Measurements from ENCODE around the gene SDF4. TPM values are rescaled to one million over a fixed set of nuclear protein-coding genes. Genes with fewer than 3 reads are reported as not detected.

SDF4 gene
- total and polyA plus RNA-seq, 2 of the 13 experiments (the other 11 are each of a cell fraction or from before 2014, with no cell fraction given) = 80.8 to 107 TPM

DNA sequence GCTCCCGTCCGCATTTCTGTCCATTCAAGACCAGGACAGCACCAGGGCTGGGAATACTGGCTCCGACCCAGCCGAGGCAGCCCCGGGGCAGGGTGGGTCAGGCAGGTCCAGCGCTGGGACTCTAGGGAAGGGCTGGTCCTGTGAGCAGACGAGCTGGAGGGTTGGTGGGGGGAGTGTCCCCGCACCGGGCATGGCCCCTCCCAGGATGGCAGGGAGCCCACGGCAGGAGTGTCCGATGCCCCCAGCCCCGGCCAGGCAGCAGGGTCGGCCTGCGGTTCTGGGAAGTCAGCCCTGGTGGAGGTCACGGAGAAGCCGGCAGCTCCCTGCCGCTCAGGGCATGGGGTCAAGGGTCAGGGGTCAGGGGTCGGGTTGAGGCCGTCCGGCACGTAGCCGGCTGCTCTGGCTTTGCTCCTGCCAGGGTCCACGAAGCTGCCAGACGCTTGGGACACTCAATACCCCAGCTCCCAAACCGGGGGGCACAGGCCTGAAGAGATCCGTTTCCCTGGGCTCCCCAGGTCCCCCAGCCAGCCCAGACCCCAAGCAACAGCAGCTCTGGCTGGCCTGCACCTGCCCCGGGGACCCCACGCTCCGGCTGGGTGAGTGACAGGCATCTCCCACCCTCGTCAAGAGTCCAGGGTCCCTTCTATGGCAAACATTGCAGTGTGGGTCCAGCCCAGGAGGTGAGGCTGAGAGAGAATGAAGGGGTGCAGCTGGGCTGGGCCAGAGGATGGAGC is 8.0 kb upstream of the SDF4 start (continued):
- TF ChIP-seq, protein P1, sequence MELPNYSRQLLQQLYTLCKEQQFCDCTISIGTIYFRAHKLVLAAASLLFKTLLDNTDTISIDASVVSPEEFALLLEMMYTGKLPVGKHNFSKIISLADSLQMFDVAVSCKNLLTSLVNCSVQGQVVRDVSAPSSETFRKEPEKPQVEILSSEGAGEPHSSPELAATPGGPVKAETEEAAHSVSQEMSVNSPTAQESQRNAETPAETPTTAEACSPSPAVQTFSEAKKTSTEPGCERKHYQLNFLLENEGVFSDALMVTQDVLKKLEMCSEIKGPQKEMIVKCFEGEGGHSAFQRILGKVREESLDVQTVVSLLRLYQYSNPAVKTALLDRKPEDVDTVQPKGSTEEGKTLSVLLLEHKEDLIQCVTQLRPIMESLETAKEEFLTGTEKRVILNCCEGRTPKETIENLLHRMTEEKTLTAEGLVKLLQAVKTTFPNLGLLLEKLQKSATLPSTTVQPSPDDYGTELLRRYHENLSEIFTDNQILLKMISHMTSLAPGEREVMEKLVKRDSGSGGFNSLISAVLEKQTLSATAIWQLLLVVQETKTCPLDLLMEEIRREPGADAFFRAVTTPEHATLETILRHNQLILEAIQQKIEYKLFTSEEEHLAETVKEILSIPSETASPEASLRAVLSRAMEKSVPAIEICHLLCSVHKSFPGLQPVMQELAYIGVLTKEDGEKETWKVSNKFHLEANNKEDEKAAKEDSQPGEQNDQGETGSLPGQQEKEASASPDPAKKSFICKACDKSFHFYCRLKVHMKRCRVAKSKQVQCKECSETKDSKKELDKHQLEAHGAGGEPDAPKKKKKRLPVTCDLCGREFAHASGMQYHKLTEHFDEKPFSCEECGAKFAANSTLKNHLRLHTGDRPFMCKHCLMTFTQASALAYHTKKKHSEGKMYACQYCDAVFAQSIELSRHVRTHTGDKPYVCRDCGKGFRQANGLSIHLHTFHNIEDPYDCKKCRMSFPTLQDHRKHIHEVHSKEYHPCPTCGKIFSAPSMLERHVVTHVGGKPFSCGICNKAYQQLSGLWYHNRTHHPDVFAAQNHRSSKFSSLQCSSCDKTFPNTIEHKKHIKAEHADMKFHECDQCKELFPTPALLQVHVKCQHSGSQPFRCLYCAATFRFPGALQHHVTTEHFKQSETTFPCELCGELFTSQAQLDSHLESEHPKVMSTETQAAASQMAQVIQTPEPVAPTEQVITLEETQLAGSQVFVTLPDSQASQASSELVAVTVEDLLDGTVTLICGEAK (IDR thresholded peaks at IDR 0.05) = no peak
- TF ChIP-seq, protein P1 (CRISPR knock-in tag; IDR thresholded peaks at IDR 0.05) = peak; percentile 52; the same call in 1 of the 2 replicates
- no peak for TF ChIP-seq ZNF737 (CRISPR knock-in tag; IDR thresholded peaks at IDR 0.05; ENCODE audit: borderline replicate concordance)
- no peak; the same call in 1 of the 2 replicates for TF ChIP-seq ZNF230 (CRISPR knock-in tag; IDR thresholded peaks at IDR 0.05)
- no peak for TF ChIP-seq NONO (IDR thresholded peaks at IDR 0.05)
- TF ChIP-seq NONO (CRISPR knock-in tag; conservative IDR thresholded peaks at IDR 0.05) = no peak; the same call in none of the 2 replicates
- TF ChIP-seq KDM5B (CRISPR knock-in tag; IDR thresholded peaks at IDR 0.05; ENCODE audit: borderline replicate concordance) = peak; percentile 46; the same call in 1 of the 2 replicates
- TF ChIP-seq ZNF790 (CRISPR knock-in tag; IDR thresholded peaks at IDR 0.05; ENCODE audit: borderline replicate concordance) = peak; percentile 86; the same call in 1 of the 2 replicates
- TF ChIP-seq STAG1 (CRISPR knock-in tag; IDR thresholded peaks at IDR 0.05) = no peak
- peak; percentile 64; the same call in 1 of the 2 replicates for TF ChIP-seq HES4 (CRISPR knock-in tag; IDR thresholded peaks at IDR 0.05; ENCODE audit: borderline replicate concordance)
- TF ChIP-seq YEATS2 (CRISPR knock-in tag; IDR thresholded peaks at IDR 0.05; ENCODE audit: borderline replicate concordance) = no peak
- no peak for TF ChIP-seq ARID2 (CRISPR knock-in tag; IDR thresholded peaks at IDR 0.05; ENCODE audit: borderline replicate concordance)
- no peak for TF ChIP-seq KLF11 (CRISPR knock-in tag; IDR thresholded peaks at IDR 0.05)
- TF ChIP-seq PCBP1 (IDR thresholded peaks at IDR 0.05; ENCODE audit: borderline replicate concordance, low read depth, low read length) = no peak
- 0 out of 2 replicates have a peak, but pooled peaks have one; percentile 25 for TF ChIP-seq ZNF160 (CRISPR knock-in tag; IDR thresholded peaks at IDR 0.05)
- TF ChIP-seq KDM2A (CRISPR knock-in tag; IDR thresholded peaks at IDR 0.05; ENCODE audit: borderline replicate concordance, low read depth) = peak; percentile 52
